NCI-H526 treated with DMSO at 0.1 percent for 48 hours (cell line): ENCODE measurements around the gene ZMIZ1.

Source experiments
- DNase-seq: peaks from one replicate; lab custom pipeline; 2025; lab: John Stamatoyannopoulos, UW

ZMIZ1 gene

GRCh38 chr10:79186486-79187120 lies 117.8 kb downstream of the ZMIZ1 start:
- no peak for DNase-seq

- DNase-seq, result no peak
Observed at GRCh38 chr10:79187121-79187940, 118.6 kb downstream of the ZMIZ1 start.

GRCh38 chr10:79188154-79188965 lies 119.6 kb downstream of the ZMIZ1 start:
- no peak for DNase-seq

GRCh38 chr10:79189181-79189580 lies 120.4 kb downstream of the ZMIZ1 start:
- no peak for DNase-seq

GRCh38 chr10:79189853-79190435 lies 121.2 kb downstream of the ZMIZ1 start:
- DNase-seq, result no peak

GRCh38 chr10:79190740-79191261 lies 122.0 kb downstream of the ZMIZ1 start:
- DNase-seq, result no peak

- DNase-seq, result no peak
Observed at GRCh38 chr10:79191951-79192676, 123.3 kb downstream of the ZMIZ1 start.

GRCh38 chr10:79192677-79193003 lies 123.9 kb downstream of the ZMIZ1 start:
- no peak for DNase-seq

- DNase-seq, result no peak
Observed at GRCh38 chr10:79193694-79194382, 125.1 kb downstream of the ZMIZ1 start.

- peak; percentile 29 for DNase-seq
Observed at GRCh38 chr10:79195091-79195923, 126.5 kb downstream of the ZMIZ1 start.

- DNase-seq, result peak; percentile 14
Observed at GRCh38 chr10:79196470-79197461, 128.0 kb downstream of the ZMIZ1 start.

- DNase-seq, result no peak
Observed at GRCh38 chr10:79197558-79197957, 128.8 kb downstream of the ZMIZ1 start.

- DNase-seq, result no peak
Observed at GRCh38 chr10:79200346-79200745, 131.6 kb downstream of the ZMIZ1 start.

- DNase-seq, result no peak
Observed at GRCh38 chr10:79201706-79202105, 132.9 kb downstream of the ZMIZ1 start.

GRCh38 chr10:79202188-79203013 lies 133.6 kb downstream of the ZMIZ1 start:
- DNase-seq, result peak; percentile 8

- no peak for DNase-seq
Observed at GRCh38 chr10:79203014-79203644, 134.4 kb downstream of the ZMIZ1 start.

GRCh38 chr10:79203833-79204232 lies 135.1 kb downstream of the ZMIZ1 start:
- DNase-seq, result no peak
